Panc1 (cell line): ENCODE results near the gene TEAD4. TPM values are rescaled to one million over a fixed set of nuclear protein-coding genes. Genes with fewer than 3 reads are reported as not detected.

Experiments used
- ATAC-seq: fragments of 200-7000 bp; cut with Tn5 transposase; 2 replicates; pipeline ENCODE4 v1.9.1; 2020; ENCODE audit warnings: mild to moderate bottlenecking, moderate library complexity
- BruUV-seq: library from RNA; stranded (reverse); fragments of 400-500 nt; replicated peaks from 2 replicates; lab custom pipeline; 2021; lab: Mats Ljungman, UMichigan
- CTCF ChIA-PET: fragments of 300-600 bp; sonication (Branson Sonifier 250); formaldehyde crosslinking; loops from one replicate; lab custom pipeline; 2022; ENCODE audit warnings: antibody characterized with exemption; lab: Charles Lee
- POLR2A ChIA-PET: fragments of 300-600 bp; sonication (Branson Sonifier 250); formaldehyde crosslinking; loops from one replicate; lab custom pipeline; 2022; ENCODE audit warnings: antibody characterized with exemption; lab: Charles Lee
- DNase-seq: peaks from one replicate; pipeline ENCODE4 v3.0.0-alpha.2; 2010; ENCODE audit warnings: low read depth, low spot score
- H3K27ac ChIP-seq: 2 replicates; pipeline ENCODE4 v1.5.1; 2011; ENCODE audit warnings: mild to moderate bottlenecking, low read length, inconsistent platforms
- H3K27me3 ChIP-seq: fragments of 200-500 bp; sonication (Bioruptor generic); 2 replicates; pipeline ENCODE4 v1.6.0; 2014; ENCODE audit warnings: low read length, inconsistent platforms; ENCODE audit not compliant: control insufficient read depth, insufficient read depth
- H3K36me3 ChIP-seq: fragments of 200-500 bp; sonication (Bioruptor generic); 2 replicates; pipeline ENCODE4 v1.5.1; 2014; ENCODE audit warnings: inconsistent platforms, mild to moderate bottlenecking, low read length, moderate library complexity; ENCODE audit not compliant: control insufficient read depth, insufficient read depth
- H3K4me1 ChIP-seq: 2 replicates; pipeline ENCODE4 v1.5.1; 2011; ENCODE audit warnings: inconsistent platforms, mild to moderate bottlenecking, low read length, moderate library complexity; ENCODE audit not compliant: control insufficient read depth, insufficient read depth
- H3K4me3 ChIP-seq, 2 experiments: 2 replicates each; pipeline ENCODE4 v1.5.1; 2011 to 2012; ENCODE audit warnings: low read depth in 2 of 2, low read length in 2 of 2, mild to moderate bottlenecking in 2 of 2, inconsistent platforms in 1 of 2, moderate library complexity in 1 of 2
- H3K9me3 ChIP-seq: fragments of 200-500 bp; sonication (Bioruptor generic); 2 replicates; pipeline ENCODE4 v1.5.1; 2014; ENCODE audit warnings: low read depth, mild to moderate bottlenecking, inconsistent platforms, low read length, moderate library complexity; ENCODE audit not compliant: control insufficient read depth, insufficient read depth
- CTCF ChIP-seq: fragments of 450-650 bp; IDR thresholded peaks from 2 replicates; pipeline ENCODE4 v1.5.1; 2017; ENCODE audit warnings: mild to moderate bottlenecking
- POLR2AphosphoS5 ChIP-seq: IDR thresholded peaks from 2 replicates; pipeline ENCODE4 v1.6.1; 2012; ENCODE audit warnings: mild to moderate bottlenecking, low read depth, low read length, moderate library complexity
- REST ChIP-seq, 2 experiments: IDR thresholded peaks; 2 replicates each; pipeline ENCODE4 v1.6.1; 2011 to 2012; ENCODE audit warnings: low read depth in 2 of 2, control low read depth in 1 of 2, low read length in 1 of 2, mild to moderate bottlenecking in 1 of 2, moderate library complexity in 1 of 2; ENCODE audit not compliant: insufficient read depth in 1 of 2
- SIN3A ChIP-seq: IDR thresholded peaks from 2 replicates; pipeline ENCODE4 v1.6.1; 2012; ENCODE audit warnings: low read depth, mild to moderate bottlenecking, low read length, moderate library complexity, borderline replicate concordance; ENCODE audit not compliant: insufficient read depth
- TCF7L2 ChIP-seq: IDR thresholded peaks from 2 replicates; pipeline ENCODE4 v1.6.1; 2011; ENCODE audit warnings: mild to moderate bottlenecking, low read depth, low read length, inconsistent platforms
- in situ Hi-C: cut with HindIII; loops from 2 replicates; pipeline ENCODE4 v1.10.0; 2016; ENCODE audit warnings: low sequenced_read_pairs, low pct_unique_long_range_greater_than_20kb
- intact Hi-C: fragments of 100-400 bp; cut with micrococcal nuclease; formaldehyde crosslinking; loops from one replicate; pipeline ENCODE4 v1.10.0; 2022; ENCODE audit not compliant: unreplicated experiment
- total RNA-seq: library from RNA; stranded (reverse); gene quantifications from one replicate; pipeline ENCODE4 v1.2.1, GENCODE V29; 2021; ENCODE audit not compliant: unreplicated experiment

The TEAD4 gene
- total RNA-seq, 1 experiment from 2014 or later, result 47.6 TPM

GRCh38 chr12:2984698-2985097 lies 25.5 kb downstream of the TEAD4 start:
- ATAC-seq (no peak), DNase-seq (no peak)
- H3K4me1 ChIP-seq, result no peaks in the 10 kb centered on the region
- no peaks in the 10 kb centered on the region for H3K9me3 ChIP-seq
- in situ Hi-C loops, result no loop called here
- BruUV-seq, result no TSS peak
- ChIA-PET POLR2A (no interaction called here), CTCF (no interaction called here)
- intact Hi-C loops, result no loop called here
- TF ChIP-seq TCF7L2 (no peak), CTCF (no peak), POLR2AphosphoS5 (no peak), REST (IDR thresholded peaks at IDR 0.05; ENCODE audit: insufficient read depth in 1 of 2, low read depth in 2 of 2, low read length in 1 of 2) (no peak), SIN3A (no peak)
- H3K27me3 ChIP-seq, result no peaks in the 10 kb centered on the region
- H3K27ac ChIP-seq, result no peak overlapping the region
- no peak overlapping the region for H3K4me3 ChIP-seq
- H3K36me3 ChIP-seq, result no peaks in the 10 kb centered on the region

DNA sequence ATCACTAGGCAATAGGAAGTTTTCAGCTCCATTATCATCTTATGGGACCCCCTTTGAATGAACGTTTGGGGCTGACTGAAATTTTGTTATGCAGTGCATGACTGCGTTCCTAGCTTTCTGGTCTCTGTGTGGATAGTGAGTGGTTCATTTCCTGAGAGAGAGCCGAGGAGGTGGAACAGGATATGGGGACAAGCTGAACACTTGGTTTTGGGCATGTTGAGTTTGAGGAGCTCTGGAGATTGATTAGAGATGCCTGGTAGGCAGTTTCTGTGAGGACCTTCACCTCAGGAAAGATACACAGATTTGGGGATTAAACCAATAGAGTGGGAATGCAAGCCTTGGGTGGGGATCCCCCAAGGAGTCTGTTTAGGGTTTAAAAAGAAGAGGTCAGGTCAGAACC lies 27.7 kb downstream of the TEAD4 start:
- no peak for ATAC-seq
- H3K9me3 ChIP-seq, result no peaks in the 10 kb centered on the region
- no peak for DNase-seq
- intact Hi-C loops (no loop called here), in situ Hi-C loops (no loop called here)
- H3K36me3 ChIP-seq, result no peaks in the 10 kb centered on the region
- H3K4me3 ChIP-seq, result no peak overlapping the region
- H3K27me3 ChIP-seq, result no peaks in the 10 kb centered on the region
- POLR2A ChIA-PET, result no interaction called here
- H3K4me1 ChIP-seq, result no peaks in the 10 kb centered on the region
- CTCF ChIA-PET, result no interaction called here
- no peak overlapping the region for H3K27ac ChIP-seq
- no TSS peak for BruUV-seq
- TF ChIP-seq POLR2AphosphoS5 (no peak), TCF7L2 (no peak), CTCF (no peak), SIN3A (no peak), REST (IDR thresholded peaks at IDR 0.05; ENCODE audit: insufficient read depth in 1 of 2, low read depth in 2 of 2, low read length in 1 of 2) (no peak)
